ENCODE data around the gene ZNF76.
"Not testable (repeated sequence)": the region's sequence is repeated elsewhere in the genome, so short reads cannot be mapped to it uniquely, and the experiment has no call there.

The ZNF76 gene

GRCh38 chr6:35305117-35305516, 45.6 kb downstream of the ZNF76 start:
- DNase-seq = no peak

DNA sequence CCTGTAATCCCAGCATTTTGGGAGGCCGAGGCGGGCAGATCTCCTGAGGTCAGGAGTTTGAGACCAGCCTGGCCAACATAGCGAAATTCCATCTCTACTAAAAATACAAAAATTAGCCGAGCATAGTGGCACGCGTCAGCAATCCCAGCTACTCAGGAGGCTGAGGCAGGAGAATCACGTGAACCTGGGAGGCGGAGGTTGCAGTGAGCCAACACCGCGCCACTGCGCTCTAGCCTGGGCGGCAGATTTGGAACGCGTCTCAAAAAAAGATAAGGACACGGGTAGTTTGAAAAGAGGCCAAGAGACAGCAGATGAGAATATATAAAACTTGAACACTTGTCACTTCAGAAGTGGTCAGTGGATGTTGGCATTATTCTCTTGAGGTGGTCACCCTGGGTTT, 47.6 kb downstream of the ZNF76 start:
- DNase-seq = not testable (repeated sequence)

DNA sequence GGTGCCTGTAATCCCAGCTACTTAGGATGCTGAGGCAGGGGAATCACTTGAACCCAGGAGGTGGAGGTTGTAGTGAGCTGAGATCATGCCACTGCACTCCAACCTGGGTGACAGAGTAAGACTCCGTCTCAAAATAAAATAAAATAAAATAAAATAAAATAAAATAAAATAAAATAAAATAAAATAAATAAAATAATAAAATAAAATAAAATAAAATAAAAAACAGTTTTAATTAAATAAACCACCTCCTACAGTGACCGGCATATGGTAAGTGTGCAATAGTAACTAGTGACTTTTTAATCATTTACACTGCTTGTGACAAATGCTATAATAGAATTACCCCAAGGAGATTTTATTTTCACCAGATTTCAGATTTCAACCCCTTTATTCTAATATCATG, 49.0 kb downstream of the ZNF76 start:
- not testable (repeated sequence) for DNase-seq

- no peak for DNase-seq
Measured at GRCh38 chr6:35309611-35310264, 50.2 kb downstream of the ZNF76 start.

DNA sequence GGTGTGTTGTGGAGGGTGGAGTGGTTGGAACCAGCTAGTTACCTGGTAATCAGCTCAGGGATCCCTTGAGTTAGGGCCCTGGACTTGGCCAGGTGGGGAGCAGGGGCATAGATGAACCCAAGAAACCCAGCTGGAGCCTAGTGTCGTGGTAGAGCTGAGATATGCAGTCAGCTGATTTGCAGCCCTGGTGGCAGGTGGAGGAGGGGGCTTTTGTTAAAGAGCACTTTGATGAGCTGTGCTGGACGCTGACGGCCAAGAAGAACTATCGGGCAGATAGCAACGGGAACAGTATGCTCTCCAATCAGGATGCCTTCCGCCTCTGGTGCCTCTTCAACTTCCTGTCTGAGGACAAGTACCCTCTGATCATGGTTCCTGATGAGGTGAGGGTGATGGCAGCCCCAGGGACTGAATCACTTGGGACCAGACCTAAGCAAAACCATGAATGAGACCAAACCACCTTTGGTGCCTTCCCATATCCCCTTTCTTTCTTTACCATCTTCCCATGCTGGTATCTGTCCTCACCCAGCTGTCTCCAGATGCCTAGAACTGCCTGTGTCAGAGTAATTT, 50.8 kb downstream of the ZNF76 start:
- no peak for DNase-seq

DNA sequence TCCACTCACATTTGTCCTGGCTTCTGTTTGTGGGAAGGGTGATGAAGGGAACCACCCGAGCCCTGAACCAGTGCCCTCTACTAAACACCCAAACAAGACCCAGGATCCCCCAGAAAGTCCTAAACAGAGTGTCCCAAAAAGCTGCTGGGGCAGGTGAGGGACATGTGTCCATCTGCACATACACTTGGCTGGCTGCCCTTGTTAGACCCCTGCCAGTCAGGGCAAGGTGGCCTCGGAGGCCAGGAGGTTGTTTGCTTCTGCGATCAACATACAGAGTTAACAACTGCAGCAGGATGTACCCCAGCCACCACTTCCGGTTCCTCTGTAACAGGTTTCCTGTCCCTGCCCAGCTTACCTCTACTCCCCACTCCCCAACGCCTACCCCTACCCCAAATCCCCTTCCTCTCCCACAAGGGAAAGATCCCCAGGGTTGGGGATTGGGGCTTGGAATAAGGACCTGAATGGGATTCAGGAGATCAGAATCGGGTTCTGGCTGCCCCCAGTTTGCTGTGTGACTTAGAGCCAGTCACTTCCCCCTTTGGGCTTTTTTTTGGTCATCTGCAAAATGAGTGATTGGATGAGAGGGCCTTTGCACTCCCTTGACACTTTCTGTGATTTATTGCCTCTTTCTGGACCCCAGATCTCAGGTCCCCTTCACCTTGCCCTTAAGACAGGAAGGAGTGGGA, 52.0 kb downstream of the ZNF76 start:
- DNase-seq = peak; percentile 63

GRCh38 chr6:35312076-35312800, 52.7 kb downstream of the ZNF76 start:
- no peak for DNase-seq

DNA sequence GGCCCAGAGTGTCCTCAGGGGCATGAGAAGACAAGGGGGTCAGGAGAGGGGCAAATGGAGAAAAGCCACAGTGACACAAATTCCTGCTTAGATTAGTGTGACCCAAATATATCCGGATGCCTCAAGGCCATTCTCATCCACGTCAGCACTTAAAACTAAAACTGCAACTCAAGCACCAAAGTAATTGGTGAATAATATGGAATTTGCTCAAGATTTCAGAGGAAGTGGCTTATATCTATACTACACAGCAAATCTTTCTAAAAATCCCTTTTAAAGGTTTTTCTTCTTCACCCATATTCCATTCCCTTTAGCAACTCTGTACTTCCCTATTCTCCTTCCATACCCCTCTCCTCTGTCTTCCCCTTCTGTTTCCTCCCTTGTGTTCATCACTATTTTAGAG, 53.3 kb downstream of the ZNF76 start:
- no peak for DNase-seq

DNA sequence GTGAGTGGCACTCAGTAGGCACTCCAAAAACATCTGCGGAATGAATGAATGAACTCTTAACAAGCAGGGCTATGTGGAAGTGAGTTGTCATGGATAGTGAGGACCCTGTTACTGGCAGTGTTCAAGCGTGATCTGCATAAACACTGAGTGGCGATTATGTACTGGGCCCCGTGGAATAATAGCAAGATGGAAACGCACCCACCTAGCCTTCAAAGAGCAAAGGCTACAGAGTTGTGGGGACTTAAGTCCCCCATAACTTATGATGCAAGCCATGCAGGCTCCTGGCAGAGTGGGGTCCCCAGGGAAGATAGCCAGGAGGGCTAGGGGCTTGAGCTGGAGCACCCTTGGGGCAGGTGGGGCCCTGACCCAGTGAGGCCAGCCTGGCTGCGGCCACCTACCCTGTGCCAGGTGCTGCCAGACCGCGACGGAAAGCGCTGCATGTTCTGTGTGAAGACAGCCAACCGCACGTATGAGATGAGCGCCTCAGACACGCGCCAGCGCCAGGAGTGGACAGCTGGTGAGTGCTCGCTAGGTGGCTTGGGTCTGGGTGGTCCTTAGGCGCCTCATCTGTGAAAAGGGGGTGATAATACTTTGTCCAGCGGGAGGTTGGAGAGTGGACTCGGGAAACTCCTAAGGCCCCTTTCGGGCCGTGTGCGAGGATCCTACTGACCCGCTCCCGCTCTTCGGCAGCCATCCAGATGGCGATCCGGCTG, 58.1 kb downstream of the ZNF76 start:
- no peak for DNase-seq

GRCh38 chr6:35318196-35319171, 58.9 kb downstream of the ZNF76 start:
- no peak for DNase-seq

- no peak for DNase-seq
Measured at GRCh38 chr6:35319346-35320030, 60.0 kb downstream of the ZNF76 start.

- no peak for DNase-seq
Measured at GRCh38 chr6:35320031-35320410, 60.5 kb downstream of the ZNF76 start.

DNA sequence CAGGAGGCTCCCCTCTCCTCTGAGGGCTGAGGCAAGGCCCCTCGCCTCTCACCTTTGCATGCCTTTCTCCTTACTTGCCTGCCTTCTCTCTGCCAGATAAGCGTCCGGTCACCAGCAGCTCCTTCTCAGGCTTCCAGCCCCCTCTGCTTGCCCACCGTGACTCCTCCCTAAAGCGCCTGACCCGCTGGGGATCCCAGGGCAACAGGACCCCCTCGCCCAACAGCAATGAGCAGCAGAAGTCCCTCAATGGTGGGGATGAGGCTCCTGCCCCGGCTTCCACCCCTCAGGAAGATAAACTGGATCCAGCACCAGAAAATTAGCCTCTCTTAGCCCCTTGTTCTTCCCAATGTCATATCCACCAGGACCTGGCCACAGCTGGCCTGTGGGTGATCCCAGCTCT, 61.6 kb downstream of the ZNF76 start:
- DNase-seq = no peak

GRCh38 chr6:35327349-35328027, 68.0 kb downstream of the ZNF76 start:
- DNase-seq = peak; percentile 79

DNA sequence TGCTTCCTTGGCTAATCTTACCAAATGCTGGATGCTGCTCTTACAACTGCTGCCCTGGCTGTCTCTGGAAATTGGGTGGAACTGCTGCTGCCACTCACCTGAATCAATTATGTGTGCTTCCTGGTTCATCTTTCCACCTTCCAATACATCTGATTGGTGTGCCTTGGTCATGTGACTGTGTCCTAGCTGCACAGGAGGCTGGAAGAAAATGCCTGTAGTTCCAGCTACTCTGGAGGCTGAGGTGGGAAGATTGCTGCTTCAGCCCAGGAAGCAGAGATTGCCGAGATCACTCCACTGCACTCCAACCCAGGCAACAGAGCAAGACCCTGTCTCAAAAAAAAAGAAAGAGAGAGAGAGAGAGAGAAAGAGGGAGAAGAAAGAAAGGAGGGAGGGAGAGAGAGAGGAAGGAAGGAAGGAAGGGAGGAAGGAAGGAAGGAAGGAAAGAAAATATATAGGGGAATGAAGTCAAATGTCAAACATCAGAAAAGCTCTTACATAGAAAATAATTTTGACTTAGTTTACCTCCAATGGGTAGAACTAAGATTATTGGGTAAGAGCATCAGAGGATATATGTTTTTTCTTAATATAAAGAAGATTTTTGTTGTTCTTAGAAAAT, 68.7 kb downstream of the ZNF76 start:
- DNase-seq = no peak

DNA sequence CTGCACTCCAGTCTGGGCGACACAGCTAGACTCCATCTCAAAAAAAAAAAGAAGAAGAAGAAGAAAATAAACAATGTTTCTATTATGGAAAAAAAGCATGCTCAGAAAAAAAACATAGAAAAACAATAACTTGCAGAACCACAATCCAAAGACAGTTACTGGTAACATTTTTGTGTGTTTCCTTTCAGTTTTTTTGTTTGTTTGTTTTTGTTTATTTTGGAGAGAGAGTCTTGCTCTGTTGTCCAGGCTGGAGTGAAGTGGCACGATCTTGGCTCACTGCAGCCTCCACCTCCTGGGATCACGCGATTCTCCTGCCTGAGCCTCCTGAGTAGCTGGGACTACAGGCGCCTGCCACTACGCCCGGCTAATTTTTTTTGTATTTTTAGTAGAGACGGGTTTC, 69.4 kb downstream of the ZNF76 start:
- not testable (repeated sequence) for DNase-seq

GRCh38 chr6:35330541-35331119, 71.1 kb downstream of the ZNF76 start:
- DNase-seq = no peak

GRCh38 chr6:35332074-35332887, 72.7 kb downstream of the ZNF76 start:
- DNase-seq = peak; percentile 81

- no peak for DNase-seq
Measured at GRCh38 chr6:35341557-35341956, 82.0 kb downstream of the ZNF76 start.

Data from activated T-cell treated with anti-CD3 and anti-CD28 coated beads, Interleukin-2, amount 50 U/mL, for 1 hour (primary cell).